NCI-H510A treated with DMSO at 0.1 percent for 48 hours (cell line): Measurements from ENCODE around the gene SCN4A.
"Not testable (repeated sequence)": the region's sequence is repeated elsewhere in the genome, so short reads cannot be mapped to it uniquely, and the experiment has no call there.

ENCODE experiments used
- DNase-seq: peaks from one replicate; lab custom pipeline; 2025; lab: John Stamatoyannopoulos, UW

The SCN4A gene

DNA sequence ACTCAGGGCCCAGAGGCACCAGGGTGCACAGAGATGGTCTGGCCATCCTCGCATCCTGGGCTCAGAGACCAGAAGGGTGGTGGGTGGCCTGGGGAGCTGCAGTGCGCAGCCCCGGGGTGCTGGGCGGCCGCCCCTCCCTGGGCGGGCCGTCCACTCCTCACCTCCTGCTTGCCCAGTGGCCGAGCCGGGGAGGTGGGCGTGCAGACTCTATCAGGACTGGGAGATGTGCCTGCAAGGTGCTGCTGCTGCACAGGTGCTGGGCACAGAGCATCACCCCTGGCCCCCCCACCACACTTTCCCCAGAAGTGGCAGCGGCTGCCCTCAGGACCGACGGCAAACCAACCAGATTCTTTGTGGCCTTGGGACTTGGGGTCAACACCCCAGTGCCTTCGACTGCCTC, at the start of gene SCN4A:
SCN4A (minus strand) TSS at position 123 of the 400 bp plus-strand sequence; CDS start at position 46, 77 bp downstream.
- no peak for DNase-seq

DNA sequence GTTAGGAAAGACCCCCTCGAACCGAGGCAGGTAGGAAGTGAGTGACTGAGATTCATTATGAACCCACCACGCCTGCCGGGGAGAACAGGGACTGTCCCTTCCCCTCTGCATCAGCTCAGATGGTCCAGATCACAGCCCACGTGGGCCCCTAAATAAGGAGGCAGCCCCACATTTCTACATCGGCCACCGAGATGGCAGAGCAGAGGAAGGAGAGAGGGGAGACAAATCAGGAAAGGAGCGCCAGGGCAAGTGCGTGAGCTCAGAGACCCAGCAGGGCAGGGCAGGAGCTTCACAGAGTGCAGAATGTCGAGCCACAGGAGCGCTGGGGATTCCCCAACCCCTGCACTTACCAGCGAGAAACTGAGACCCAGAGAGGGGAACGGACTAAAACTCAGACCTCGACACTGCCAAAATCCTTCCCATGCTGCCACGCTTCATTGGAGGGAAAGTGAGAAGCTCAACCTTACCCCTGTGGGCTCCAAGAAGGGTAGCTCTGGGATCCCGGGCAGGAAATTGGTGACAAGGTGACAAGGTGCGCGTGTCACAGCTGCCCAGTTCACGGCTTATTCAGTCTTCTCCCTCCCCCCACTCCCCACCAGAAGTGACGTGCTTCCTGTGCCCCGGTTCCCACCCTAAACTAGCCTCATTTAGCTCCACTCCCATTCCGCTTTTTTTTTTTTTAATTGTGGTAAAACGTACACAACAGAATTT, 47.5 kb upstream of the SCN4A start, which contains the start of gene ICAM2:
ICAM2 (minus strand) TSS at position 578 of the 711 bp plus-strand sequence. CDS start 13,942 bp downstream, outside the sequence.
- no peak for DNase-seq

DNA sequence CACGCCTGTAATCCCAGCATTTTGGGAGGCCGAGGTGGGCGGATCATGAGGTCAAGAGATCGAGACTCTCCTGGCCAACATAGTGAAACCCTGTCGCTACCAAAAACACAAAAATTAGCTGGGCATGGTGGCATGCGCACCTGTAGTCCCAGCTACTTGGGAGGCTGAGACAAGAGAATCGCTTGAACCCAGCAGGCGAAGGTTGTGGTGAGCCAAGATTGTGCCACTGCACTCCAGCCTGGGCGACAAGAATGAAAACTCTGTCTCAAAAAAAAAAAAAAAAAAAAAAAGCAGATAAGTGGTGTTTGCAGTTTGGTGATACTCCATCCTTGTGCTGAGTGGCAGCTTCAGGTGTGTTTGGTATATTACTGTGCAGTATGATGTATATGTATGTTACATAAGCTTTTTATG, 46.8 kb upstream of the SCN4A start:
- DNase-seq, result not testable (repeated sequence)

DNA sequence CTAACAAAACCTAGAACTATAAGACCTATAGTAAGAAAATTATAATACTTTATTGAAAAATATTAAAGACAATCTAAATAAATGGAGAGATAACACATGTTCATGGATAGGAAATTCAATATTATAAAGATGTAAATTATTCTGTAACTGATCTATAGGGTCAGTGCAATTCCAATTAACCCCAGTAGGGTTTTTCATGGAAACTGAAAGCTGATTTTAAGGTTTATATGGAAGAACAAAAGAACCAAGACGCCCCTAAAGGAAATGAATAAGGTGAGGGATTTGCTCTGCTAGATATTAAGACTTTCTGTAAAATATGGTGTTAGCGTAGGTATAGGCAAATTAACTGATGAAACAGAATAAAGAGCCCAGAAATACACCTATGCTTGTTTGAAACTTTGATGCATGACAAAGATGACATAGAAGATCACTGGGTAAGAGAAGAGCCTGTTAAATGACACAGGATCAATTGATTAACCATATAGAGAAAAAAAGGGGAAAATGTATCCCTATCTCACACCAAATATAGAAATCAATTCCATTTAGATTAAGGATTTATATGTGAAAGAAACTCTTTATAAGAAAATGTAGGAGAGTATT, 44.8 kb upstream of the SCN4A start:
- no peak for DNase-seq

DNA sequence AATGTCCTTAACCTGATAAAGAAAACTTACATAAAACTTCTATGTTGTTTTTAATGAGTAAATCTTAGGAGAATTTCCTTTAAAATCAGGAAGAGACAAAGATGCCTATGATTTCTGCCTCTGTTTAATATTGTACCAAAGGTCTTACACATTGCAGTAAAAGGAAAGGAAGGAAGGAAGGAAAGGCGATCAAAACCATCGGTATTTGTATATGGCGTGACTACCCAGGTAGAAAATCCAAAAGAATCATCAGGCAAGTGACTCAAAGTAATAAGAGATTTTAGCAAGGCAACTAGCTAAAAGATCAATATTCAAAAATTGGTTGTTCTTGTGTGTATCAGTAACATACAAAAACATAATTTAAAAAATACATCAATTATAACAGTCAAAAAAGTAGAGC, 44.3 kb upstream of the SCN4A start:
- DNase-seq, result no peak

DNA sequence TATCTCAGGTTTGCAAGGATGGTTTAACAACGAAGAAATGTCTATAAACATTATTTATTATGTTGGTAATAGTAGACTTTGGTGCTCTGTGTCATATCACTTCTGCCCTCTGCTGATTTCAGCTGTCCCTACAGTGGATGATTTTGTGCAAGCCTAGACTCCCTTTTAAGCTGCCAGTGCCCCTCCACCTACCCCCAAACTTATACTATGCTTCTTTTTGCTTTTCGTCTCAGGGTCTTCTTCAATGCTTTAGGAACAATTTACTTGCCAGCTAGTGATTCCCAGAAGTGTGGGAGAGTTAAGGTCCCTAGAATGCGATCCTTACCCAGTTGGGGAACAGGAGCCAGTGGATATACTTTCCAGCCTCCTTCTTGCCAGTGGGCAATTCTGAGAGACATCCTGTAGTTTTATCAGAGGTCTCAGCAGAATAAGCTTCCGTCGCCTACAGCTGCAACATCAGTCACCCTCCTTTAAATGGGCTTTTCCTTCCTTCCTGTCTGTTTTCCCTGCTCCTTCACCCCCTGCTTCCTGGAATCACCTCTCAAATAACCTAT, 43.6 kb upstream of the SCN4A start:
- no peak for DNase-seq

DNA sequence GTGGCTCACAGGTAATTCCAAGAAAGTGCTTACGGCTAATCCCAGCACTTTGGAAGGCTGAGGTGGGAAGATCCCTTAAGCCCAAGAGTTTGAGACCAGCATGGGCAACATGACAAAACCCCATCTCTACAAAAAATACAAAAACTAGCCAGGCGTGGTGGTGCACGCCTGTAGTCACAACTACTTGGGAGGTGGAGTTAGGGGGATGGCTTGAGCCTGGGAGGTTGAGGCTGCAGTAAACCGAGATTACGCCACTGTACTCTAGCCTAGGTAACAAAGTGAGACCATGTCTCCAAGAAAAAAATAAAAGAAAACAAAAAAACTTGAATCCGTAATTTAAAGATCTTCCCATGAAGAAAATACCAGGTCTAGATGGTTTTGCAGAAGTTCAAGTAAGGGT, 42.7 kb upstream of the SCN4A start:
- DNase-seq, result no peak

DNA sequence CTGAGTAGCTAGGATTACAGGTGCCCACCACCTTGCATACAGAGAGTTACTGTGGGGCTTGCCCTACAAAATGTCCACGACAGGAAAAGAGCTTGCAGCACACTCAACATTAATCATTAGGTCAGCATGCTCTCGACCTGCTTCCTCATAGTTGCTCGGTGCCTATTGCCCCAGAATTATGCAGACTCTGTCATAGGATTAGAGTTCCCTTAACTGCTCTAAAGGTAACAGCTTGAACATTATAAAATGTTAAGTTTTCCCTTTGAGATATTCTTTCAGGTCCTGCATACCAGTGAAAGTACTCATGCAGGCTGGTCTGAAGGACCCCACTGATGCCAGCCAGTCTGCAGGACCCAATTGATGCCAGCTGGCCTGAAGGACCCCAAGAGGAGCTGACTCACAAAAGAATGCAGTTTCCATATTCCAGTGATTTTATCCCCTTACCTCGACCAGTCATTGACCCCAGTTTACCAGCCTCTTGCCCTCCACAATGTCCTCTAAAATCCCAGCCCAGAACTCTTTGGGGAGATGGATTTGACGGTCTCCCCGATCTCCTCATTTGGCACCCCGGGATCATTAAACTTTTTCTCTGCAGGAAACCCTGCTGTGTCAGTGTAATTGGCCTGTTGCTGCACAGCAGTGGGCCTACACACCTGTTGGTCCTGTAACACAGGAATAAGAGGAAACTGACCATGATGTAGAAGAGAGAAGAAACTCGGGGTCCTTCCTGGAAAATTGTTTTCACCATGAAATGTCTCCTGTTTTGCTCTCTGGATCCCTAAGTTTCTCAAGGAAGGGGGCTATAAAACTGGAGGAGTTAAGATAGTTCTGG, 37.1 kb upstream of the SCN4A start:
- DNase-seq, result no peak

DNA sequence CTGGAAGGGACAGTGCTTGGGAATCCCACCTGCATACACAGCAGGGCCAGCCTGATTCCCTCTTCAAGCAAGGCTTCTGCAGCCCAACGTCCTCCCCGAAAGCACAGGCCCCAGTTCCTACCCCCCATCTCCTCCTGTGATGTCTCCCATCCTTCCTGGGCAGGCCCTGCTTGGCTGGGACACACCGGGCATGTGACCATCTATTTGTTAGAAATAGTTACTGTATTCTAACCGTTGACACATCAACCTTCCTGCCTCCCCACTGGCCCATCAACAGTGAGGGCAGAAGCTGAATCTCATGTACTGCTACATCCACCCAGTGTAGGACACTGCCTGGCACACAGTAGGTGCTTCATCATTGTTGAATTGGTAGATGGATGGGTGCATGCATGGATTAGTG, 36.1 kb upstream of the SCN4A start:
- no peak for DNase-seq

DNA sequence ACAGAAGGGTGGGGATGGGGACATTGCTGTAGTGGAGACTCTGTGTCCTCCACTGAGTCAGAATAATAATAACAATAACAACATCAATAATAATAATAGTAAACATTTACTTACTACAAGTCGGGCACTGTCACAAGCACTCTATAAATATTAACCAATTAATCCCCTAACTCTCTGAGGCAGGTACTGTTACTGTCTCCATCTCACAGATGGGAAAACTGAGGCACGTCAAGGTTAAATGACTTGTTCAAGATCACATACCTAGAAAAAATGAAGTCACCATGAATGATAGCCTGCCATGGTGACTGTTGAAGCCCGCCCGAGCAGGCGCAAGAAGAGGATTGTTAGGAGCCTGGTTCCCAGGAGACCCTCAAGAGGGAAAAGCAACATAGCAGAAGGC, 35.6 kb upstream of the SCN4A start:
- no peak for DNase-seq

DNA sequence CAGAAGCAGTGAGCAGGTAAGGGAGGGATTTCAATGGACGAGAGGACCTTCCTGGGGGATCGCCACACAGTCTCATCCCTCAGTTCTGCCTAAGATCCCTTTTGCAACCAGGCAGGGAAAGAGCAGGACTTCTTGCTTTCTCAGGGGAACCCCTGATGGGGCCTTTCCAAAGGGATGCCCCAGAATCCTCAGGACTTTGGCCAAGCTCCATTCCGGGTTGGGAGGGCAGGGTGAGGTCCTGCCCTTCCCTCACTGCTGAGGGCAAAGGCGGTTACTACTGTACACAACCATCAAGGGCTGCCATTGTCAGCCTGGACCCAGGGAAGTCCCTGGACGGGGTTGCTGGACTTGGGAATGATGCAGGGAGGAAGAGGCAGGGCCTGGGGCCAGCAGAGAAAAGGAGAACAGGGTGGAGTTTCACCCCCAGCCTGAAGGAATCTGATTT, 35.1 kb upstream of the SCN4A start:
- DNase-seq, result no peak

DNA sequence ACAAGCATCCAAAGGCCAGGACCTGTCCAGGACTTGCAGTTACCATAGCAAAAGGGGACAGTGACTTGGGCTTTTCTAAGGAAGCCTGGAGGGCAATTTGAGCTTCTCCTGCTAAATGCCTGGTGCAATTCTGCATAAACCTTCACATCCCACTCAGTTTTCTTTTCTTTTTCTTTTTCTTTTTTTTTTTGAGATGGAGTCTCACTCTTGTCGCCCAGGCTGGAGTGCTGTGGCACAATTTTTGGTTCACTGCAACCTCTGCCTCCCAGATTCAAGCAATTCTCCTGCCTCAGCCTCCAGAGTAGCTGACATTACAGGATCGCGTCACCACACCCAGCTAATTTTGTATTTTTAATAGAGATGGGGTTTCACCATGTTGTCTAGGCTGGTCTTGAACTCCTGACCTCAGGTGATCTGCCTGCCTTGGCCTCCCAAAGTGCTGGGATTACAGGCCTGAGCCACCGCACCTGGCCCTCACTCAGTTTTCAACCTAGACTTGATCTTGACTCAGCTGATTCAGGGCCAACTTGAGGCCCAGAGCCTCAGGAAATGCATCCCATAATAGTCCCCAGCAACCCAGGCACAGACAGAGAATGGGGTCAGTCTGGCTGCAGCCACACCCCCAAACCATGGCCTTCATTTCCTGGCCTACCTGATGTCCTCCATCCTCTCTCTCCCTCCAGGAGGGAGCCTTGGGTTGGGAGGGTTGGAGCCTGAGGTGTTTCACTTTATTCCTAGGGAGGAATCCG, 34.5 kb upstream of the SCN4A start:
- DNase-seq, result not testable (repeated sequence)

DNA sequence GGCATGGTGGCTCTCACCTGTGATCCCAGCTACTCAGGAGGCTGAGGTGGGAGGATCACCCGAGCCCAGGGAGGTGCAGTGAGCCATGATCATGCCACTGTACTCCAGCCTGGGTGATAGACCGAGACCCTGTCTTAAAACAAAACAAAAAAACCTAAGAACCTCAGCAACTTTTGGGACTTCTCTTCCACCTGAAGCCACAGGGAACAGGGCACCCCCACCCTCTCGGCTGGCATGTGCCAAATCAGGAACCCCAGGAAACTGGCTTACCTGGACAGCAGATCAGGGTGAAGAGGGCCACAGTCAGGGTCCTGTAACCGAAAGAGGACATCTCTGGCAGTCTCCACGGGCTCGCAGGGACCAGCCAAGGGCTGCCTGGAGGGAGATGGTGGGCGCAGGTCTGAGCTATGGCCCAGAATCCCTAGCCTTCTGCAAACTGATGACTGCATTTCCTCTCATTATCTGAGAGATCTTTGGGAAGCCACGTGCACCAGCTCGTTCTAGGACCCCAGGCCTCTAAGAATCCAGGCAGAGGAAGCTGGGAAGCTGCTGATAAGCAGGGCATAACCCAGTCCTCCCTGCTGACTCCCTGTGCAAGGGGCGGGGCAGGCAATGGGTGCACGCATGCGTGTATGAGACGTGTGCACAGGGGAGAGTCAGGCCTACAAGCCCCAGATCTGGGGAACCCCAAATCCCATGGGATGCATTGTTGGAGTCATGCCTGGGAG, 33.8 kb upstream of the SCN4A start:
- no peak for DNase-seq

DNA sequence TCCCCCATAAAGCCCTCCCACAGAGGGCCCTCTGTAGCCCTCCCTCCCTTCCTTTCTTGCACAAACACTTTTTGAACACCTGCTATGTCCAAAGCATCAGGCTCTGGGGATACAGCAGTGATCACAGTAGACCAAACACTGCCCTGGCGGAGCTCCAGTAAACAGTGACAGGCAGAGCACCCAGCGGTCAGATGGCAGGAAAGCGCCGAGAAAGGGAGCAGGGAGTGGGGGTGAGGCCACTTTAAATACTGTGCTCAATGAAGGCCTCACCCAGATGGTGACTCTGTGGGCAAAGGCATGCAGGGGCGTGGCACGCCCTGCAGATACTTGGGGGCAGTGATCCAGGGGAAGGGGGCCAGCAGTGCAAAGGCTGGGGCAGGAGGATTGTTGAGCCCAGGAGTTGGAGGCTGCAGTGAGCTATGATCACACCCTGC, 33.0 kb upstream of the SCN4A start:
- peak; percentile 92 for DNase-seq

DNA sequence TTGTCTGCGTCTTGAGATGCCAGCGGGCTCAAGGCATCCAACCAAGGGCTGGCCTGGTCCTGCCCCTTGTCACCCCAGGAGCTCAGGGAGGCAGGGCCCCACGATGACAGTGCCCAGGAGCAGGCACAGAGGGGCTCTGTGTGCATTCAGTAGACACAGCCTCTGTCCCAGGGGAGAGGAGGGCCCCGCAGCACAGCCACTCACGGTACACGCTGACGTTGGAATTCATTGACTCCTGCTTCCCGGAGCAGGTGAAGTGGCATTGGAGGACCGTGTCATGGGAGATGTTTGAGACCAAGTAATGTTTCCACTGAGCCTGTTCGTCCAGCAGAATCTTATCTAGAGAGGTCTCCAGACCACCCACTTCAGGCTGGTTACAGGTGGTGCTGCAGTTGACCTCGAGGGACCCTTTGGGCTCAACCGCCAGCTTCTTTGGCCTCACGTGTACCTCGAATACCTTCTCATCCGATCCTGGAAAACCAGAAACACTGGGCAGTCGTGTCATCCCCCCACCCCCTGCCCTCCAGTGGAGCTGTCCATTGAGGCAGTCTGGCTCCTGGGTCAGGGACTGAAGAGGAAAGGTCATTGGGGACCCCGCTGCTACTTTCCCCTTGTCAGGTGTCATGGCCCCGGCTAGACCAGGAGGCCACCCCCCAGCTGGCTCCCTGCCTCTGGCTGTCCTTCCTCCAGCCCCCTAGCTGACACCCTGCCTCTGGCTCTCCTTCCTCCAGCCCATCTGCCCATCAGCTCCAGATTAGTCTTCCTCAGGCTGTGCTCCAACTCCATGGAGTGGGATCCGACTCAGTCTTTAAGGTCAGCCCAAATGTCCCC, 32.4 kb upstream of the SCN4A start:
- DNase-seq, result no peak

DNA sequence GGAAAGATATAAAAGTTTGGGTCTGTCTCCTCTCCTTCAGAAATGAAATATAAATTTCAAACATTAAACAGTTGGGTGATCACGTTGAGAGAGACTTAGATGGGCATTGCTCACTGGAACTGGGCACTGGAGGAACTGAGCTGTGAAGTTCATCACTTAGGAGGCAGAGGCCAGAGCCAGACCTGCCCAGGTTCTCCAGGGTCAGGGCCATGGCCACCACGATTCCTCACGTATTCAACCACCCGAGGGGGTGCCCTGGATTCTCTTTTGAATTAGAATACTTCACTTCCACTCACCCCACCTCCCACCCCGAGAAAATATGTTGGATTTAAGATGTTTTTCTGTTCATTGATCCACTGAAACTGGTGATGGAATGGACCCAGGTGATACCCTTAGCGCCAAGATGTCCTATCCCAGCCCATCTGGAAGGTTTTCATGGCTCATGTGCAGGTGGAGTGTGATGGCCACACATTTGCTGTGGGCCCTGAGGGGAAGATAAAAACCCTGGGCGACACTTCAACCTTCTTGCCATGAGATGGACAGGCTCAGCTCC, 31.6 kb upstream of the SCN4A start:
- DNase-seq, result no peak

DNA sequence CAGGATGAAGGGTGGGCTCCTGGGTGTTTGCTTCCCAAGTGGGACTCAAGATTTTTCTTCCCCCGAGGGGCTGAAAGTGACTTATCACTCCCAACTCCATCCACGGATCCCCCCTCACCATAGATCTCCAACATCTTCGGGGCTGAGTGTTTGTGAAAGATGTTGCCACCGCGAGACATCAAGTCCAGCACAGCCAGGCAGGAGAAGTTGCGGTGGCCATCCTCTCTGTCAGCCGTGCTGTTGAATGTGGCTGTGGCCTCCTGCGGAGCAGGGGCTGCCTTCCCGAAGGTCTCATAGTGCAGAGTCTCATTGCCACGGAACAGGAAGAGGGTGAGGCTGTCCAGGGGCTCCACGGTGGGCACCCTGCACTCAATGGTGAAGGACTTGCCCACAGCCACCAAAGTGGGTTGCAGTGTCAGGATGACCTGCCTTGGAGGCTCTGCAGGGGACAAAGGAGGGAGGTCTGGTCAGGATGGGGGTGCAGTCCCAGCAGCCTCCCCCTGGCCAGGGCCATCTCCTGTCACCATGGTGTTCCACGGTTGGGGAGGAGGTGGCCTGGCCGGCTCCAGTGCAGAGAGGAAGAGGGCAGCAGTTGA, 30.9 kb upstream of the SCN4A start:
- DNase-seq, result no peak

DNA sequence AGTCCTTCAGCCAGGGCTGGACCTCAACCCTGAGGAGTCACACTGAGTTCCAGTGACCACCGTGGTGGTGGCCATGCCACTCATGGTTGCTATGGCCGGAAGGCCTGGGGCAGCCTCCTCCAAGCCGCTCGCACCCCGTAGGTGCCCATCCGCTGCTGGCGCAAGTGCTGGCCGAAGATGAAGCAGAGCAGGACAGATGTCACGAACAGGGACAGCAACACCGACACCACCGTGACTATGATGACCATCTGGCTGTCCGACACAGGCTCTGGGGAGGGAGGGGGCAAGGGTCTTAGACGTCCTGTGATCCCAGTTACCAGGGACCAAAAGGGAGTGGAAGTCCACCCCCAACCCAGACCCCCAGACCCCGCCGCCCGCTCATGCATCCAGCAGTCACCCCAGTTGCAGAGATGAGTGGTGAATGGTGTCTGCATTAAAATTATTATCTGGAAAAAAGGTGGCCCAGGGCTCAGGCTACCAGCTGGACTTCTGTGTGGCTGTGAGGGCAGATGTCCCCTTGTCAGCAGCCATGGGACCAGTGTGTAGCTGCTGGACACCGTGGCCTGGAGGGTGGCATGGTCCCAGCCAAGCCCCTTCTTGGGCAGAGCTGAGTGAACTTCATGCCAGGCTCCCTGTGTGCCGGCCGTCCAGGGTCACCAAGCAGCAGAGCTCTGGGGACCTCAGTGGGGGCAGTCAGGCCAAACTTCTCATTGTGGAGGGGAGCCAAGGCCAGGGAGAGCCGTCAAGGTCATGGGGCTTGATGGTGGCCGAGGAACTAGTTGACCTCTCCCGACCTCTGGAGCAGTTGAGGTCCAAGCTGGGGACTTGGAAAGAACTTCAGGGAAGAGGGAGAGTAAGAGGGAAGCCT, 30.2 kb upstream of the SCN4A start:
- no peak for DNase-seq
